GM12864 (cell line): ENCODE measurements around the gene FMNL2.

ENCODE experiments used
- DNase-seq: peaks from one replicate; pipeline ENCODE4 v3.0.0-alpha.2; 2011; ENCODE audit warnings: low read depth
- H3K4me3 ChIP-seq: 2 replicates; pipeline ENCODE4 v1.5.1; 2011; ENCODE audit warnings: mild to moderate bottlenecking, low read depth, low read length, control low read depth
- TF ChIP-seq, protein P1 (sequence below): IDR thresholded peaks from 2 replicates; pipeline ENCODE4 v1.5.1; 2011; ENCODE audit warnings: low read depth, mild to moderate bottlenecking, moderate library complexity, low read length, control low read depth, inconsistent platforms; ENCODE audit errors: missing control alignments

FMNL2 gene

DNA sequence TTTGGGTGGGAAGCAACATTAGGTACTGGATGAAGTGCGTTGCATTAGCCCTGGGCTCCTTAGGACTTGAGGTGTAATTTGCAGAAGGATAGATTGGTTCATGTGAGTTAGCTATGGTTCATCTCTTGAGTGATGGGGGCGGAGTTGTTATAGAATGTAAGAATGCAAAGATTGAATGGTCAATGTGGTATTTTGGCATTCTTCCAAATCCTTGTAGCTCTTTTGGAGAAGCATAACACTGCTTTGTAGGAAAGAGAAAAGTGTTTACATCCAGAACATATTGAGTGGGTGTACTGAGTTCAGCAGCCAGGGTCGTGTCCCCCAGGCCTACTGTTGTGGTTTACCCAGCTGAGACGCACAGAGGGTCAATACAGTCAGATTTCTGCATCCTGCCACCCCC lies 173.5 kb downstream of the FMNL2 start:
- TF ChIP-seq, protein P1, sequence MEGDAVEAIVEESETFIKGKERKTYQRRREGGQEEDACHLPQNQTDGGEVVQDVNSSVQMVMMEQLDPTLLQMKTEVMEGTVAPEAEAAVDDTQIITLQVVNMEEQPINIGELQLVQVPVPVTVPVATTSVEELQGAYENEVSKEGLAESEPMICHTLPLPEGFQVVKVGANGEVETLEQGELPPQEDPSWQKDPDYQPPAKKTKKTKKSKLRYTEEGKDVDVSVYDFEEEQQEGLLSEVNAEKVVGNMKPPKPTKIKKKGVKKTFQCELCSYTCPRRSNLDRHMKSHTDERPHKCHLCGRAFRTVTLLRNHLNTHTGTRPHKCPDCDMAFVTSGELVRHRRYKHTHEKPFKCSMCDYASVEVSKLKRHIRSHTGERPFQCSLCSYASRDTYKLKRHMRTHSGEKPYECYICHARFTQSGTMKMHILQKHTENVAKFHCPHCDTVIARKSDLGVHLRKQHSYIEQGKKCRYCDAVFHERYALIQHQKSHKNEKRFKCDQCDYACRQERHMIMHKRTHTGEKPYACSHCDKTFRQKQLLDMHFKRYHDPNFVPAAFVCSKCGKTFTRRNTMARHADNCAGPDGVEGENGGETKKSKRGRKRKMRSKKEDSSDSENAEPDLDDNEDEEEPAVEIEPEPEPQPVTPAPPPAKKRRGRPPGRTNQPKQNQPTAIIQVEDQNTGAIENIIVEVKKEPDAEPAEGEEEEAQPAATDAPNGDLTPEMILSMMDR: no peak
- no peak overlapping the region for H3K4me3 ChIP-seq
- no peak for DNase-seq

DNA sequence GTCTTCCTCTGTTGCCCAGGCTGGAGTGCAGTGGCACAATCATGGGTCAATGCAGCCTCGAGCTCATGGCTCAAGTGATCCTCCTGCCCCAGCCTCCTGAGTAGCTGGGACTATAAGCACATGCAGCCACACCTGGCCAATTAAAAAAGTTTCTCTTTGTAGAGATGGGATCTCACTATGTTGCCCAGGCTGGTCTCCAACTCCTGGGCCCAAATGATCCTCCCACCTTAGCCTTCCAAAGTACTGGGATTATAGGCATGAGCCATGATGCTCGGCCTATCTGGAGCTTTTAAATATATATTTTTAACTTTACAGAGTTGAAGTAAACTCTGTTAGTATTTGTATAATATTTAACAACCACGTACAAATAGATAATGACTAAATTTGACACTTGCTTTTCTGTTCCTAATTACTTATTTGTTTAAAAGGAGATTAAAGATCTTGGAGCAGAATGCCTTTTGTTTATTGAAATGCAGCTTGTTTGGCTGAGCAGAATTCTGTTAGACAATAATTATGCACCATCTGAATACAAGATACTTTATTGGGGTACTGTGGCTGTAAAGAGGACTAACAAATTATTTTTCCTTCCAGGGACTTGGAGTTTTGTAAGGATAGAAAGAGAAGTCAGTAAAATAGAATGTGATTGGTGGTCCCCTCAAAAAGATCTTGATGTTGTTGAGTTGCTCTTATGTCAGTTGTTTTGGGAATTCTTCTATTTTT lies 175.0 kb downstream of the FMNL2 start:
- TF ChIP-seq, protein P1: no peak
- no peak for DNase-seq

DNA sequence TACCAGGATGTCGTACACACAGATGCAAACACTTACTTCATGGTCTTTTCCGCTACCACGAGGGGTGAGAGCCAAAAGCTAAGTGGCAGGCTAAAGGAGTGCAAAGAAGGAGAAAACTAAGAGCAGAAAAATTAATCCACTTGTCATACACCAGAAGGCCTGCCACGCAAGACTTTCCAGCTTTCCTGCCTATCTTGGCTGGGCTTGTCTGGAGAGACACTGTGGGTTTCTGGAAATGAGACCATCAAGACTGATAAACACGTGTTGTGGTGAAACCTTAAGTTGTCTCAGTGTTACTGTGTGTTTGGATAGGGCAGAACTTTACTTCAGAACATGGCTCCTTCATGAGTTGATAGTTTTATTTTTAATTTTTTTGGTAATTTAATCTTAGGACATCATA lies 175.6 kb downstream of the FMNL2 start:
- H3K4me3 ChIP-seq: no peak overlapping the region
- TF ChIP-seq, protein P1: no peak
- DNase-seq: no peak

More for the DNA sequence above, 175.0 kb downstream of the FMNL2 start:
- H3K4me3 ChIP-seq: no peak overlapping the region

DNA sequence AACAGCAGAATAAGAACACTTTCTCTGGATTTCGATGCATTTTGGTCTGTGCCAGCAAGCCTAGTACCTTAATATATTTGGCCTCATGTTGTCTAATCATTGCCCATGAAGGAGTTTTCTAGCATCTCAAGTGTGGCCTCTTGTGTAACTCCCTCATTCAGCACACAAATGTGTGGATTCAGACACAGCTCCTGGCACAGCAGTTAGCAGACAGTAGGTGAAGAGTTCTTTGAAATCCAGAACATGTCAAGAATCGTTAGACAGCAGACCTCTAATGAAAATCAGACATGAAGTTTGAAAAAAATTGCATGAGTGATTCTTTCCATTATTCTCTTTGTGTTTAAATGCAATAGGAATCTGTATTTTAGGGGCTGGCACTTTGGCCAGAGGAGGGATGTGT lies 177.0 kb downstream of the FMNL2 start:
- no peak for DNase-seq
- TF ChIP-seq, protein P1: no peak

DNA sequence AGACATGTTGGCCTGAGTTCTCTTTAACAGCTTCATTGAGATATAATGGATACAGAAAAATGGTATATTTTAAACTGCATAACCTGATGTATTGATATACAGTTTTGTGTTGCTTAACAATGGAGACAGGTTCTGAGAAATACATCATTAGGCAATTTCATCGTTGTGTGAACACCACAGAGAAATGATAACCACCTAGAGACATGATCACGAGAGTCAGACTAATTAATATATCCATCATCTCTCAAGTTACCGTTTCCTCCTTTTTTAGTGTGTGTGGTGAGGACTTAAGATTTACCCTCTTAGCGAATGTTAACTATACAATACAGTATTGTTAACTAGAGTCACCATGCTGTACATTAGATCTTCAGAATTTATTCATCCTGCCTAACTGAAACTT lies 178.1 kb downstream of the FMNL2 start:
- no peak for DNase-seq
- TF ChIP-seq, protein P1: no peak
- no peak overlapping the region for H3K4me3 ChIP-seq

More for the DNA sequence above, 177.0 kb downstream of the FMNL2 start:
- no peak overlapping the region for H3K4me3 ChIP-seq

DNA sequence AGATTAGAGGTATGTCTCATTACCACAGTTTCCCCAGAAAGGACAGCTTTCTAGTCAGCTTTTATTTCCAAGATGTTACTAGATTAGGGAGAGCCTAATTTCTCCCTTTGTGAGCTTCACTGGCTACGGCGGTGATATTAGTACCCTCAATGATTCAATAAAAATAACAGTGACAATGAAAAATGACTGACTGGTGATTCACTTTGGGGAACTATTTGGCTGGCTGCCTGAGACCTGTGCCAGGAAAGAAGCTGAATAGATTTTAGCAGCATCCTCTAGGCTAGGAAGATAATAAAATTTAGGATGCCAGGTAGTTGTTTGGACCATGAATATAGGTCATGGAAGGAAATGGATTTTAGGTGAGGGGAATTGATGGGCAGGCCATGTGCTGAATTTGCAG lies 178.7 kb downstream of the FMNL2 start:
- no peak overlapping the region for H3K4me3 ChIP-seq
- no peak for DNase-seq
- TF ChIP-seq, protein P1: no peak

DNA sequence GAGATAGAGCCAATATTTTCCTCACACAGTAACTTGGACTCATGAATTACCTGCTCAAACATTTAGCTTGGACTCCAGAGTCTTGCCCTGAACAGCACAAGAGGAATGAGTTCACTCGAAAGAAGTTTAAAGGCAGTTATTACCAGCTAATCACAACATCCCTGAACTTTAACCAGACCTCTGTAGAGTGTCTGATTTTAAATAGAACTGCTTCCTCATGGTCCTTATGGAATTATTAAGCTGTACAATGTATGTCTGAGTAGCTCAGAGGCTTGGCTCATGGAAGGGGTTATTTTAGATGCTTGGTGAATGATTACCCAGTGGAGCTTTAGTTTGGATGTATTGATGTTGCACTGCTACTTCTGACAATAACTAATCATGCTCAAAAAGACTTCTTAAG lies 183.1 kb downstream of the FMNL2 start:
- TF ChIP-seq, protein P1: no peak
- no peak for DNase-seq

More for the DNA sequence above, 183.1 kb downstream of the FMNL2 start:
- no peak overlapping the region for H3K4me3 ChIP-seq
